ENCODE results near the gene PRKCA.
"Not testable (repeated sequence)": the region's sequence is repeated elsewhere in the genome, so short reads cannot be mapped to it uniquely, and the experiment has no call there.

Gene PRKCA

GRCh38 chr17:66711881-66712321 lies 409.5 kb downstream of the PRKCA start:
- Mint-ChIP-seq H3K9me3 (no peaks in the 10 kb centered on the region), H3K4me3 (no peak overlapping the region), H3K27ac (peak overlapping the region; percentile 67), H3K4me1 (peaks cover 43% of the 10 kb centered on the region), H3K36me3 (ENCODE audit: low read depth) (peaks cover 24% of the 10 kb centered on the region), H3K27me3 (no peaks in the 10 kb centered on the region)
- no peak for ATAC-seq
- no peak for DNase-seq

DNA sequence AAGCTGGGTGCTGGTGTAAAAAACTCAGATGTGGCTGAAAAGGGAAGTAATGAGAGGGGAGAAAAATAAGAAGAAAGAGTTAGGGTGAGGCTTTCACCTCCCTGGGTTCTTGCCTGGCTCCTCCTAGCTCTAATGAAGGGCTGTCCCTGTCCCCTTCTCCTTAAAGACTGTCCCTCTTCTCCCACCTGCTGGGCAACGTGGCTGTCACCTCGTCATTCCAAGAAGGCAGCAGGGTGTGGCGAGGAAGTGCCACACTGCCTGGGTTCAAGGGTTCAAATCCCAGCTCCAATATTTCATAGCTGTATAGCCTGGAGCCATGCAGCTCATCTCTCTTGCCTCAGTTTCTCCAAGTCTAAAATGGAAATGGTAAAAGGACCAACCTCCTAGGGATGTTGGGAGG lies 410.0 kb downstream of the PRKCA start:
- DNase-seq (no peak), ATAC-seq (no peak)
- H3K9me3 Mint-ChIP-seq: no peaks in the 10 kb centered on the region
- no peaks in the 10 kb centered on the region for H3K27me3 Mint-ChIP-seq
- peak overlapping the region; percentile 67 for H3K27ac Mint-ChIP-seq
- no peak overlapping the region for H3K4me3 Mint-ChIP-seq
- H3K36me3 Mint-ChIP-seq (ENCODE audit: low read depth): peaks cover 28% of the 10 kb centered on the region
- peaks cover 42% of the 10 kb centered on the region for H3K4me1 Mint-ChIP-seq

GRCh38 chr17:66713021-66713532 lies 410.7 kb downstream of the PRKCA start:
- Mint-ChIP-seq H3K27ac (peak overlapping the region; percentile 74), H3K36me3 (ENCODE audit: low read depth) (peaks cover 30% of the 10 kb centered on the region), H3K4me1 (peaks cover 41% of the 10 kb centered on the region)
- H3K9me3 Mint-ChIP-seq, H3K4me3 Mint-ChIP-seq, DNase-seq, H3K27me3 Mint-ChIP-seq, ATAC-seq: not testable (repeated sequence)

DNA sequence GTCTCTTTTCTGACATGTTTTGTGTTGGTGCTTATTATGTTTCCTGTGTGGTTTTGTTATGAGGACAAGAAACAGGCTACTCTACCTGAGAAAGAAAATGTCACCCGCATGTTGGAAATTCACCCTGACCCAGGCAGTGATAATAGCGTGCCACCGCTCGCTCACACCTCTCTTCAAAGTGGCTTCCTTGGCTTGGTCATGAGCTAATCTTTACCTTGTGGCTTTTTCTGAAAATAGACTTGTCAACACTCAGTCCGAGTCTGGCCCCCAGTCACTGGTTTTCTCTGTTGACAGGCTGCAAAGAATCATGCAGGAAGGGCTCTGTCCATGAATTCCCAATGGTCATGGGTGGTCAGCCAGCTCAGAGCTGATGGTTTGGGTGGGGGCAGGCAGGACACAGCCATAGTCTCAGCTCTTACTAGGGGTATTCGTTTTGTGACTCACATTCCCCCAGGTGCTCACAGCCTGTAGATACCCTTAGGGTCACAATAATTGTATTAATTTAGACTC lies 411.2 kb downstream of the PRKCA start:
- Mint-ChIP-seq H3K9me3 (no peaks in the 10 kb centered on the region), H3K27ac (peak overlapping the region; percentile 74), H3K4me3 (no peak overlapping the region), H3K36me3 (ENCODE audit: low read depth) (peaks cover 28% of the 10 kb centered on the region), H3K4me1 (peaks cover 41% of the 10 kb centered on the region), H3K27me3 (no peaks in the 10 kb centered on the region)
- DNase-seq: peak; percentile 12
- peak; percentile 66 for ATAC-seq

- DNase-seq (no peak), ATAC-seq (no peak)
- Mint-ChIP-seq H3K4me3 (no peak overlapping the region), H3K27ac (peak overlapping the region; percentile 74), H3K27me3 (no peaks in the 10 kb centered on the region), H3K9me3 (no peaks in the 10 kb centered on the region), H3K36me3 (ENCODE audit: low read depth) (peaks cover 32% of the 10 kb centered on the region), H3K4me1 (peaks cover 41% of the 10 kb centered on the region)
Measured at GRCh38 chr17:66714046-66715023, 411.9 kb downstream of the PRKCA start.

GRCh38 chr17:66715076-66715675 lies 412.8 kb downstream of the PRKCA start:
- DNase-seq (no peak), ATAC-seq (no peak)
- no peak overlapping the region for H3K4me3 Mint-ChIP-seq
- H3K4me1 Mint-ChIP-seq: peaks cover 40% of the 10 kb centered on the region
- no peaks in the 10 kb centered on the region for H3K9me3 Mint-ChIP-seq
- no peaks in the 10 kb centered on the region for H3K27me3 Mint-ChIP-seq
- no peak overlapping the region for H3K27ac Mint-ChIP-seq
- H3K36me3 Mint-ChIP-seq (ENCODE audit: low read depth): peaks cover 30% of the 10 kb centered on the region

DNA sequence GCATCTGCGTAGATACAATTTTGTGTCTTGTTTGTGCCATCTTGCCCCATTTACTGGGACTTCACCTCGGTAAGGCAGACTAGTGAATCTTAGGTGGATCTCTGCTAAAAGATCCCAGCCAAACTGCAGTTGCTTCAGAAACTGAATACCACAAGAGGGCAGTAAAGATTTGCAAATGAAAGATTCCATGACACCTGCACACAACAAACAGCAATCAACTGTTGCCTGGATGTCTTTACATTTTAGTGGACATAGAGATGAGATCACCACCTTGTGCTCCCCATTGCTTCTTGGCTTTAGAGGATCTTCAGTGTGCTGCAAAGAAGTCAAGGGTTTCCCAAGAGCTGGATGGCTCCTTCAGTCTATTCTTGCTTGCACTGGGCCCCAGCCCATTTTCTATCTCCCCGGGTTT lies 413.3 kb downstream of the PRKCA start:
- Mint-ChIP-seq H3K4me1 (peaks cover 36% of the 10 kb centered on the region), H3K9me3 (no peaks in the 10 kb centered on the region), H3K4me3 (no peak overlapping the region), H3K27ac (no peak overlapping the region), H3K36me3 (ENCODE audit: low read depth) (peaks cover 30% of the 10 kb centered on the region), H3K27me3 (no peaks in the 10 kb centered on the region)
- DNase-seq: no peak
- ATAC-seq: no peak

GRCh38 chr17:66716236-66717026 lies 414.0 kb downstream of the PRKCA start:
- ATAC-seq (no peak), DNase-seq (no peak)
- Mint-ChIP-seq H3K36me3 (ENCODE audit: low read depth) (peaks cover 31% of the 10 kb centered on the region), H3K4me3 (no peak overlapping the region), H3K9me3 (no peaks in the 10 kb centered on the region), H3K27me3 (no peaks in the 10 kb centered on the region), H3K4me1 (peaks cover 31% of the 10 kb centered on the region), H3K27ac (no peak overlapping the region)

- Mint-ChIP-seq H3K36me3 (ENCODE audit: low read depth) (peaks cover 31% of the 10 kb centered on the region), H3K4me3 (no peak overlapping the region), H3K4me1 (peaks cover 24% of the 10 kb centered on the region), H3K9me3 (no peaks in the 10 kb centered on the region), H3K27ac (no peak overlapping the region), H3K27me3 (no peaks in the 10 kb centered on the region)
- ATAC-seq: no peak
- DNase-seq: no peak
Measured at GRCh38 chr17:66717641-66718058, 415.2 kb downstream of the PRKCA start.

GRCh38 chr17:66720027-66720426 lies 417.6 kb downstream of the PRKCA start:
- H3K4me1 Mint-ChIP-seq: peaks cover 6% of the 10 kb centered on the region
- H3K36me3 Mint-ChIP-seq (ENCODE audit: low read depth): peaks cover 28% of the 10 kb centered on the region
- H3K27me3 Mint-ChIP-seq: no peaks in the 10 kb centered on the region
- H3K27ac Mint-ChIP-seq: no peak overlapping the region
- H3K4me3 Mint-ChIP-seq: no peak overlapping the region
- ATAC-seq (no peak), DNase-seq (no peak)
- H3K9me3 Mint-ChIP-seq: no peaks in the 10 kb centered on the region

- peaks cover 27% of the 10 kb centered on the region for H3K36me3 Mint-ChIP-seq (ENCODE audit: low read depth)
Measured at GRCh38 chr17:66720567-66720966, 418.2 kb downstream of the PRKCA start.

GRCh38 chr17:66722341-66722740 lies 419.9 kb downstream of the PRKCA start:
- no peaks in the 10 kb centered on the region for H3K27me3 Mint-ChIP-seq
- peaks cover 2% of the 10 kb centered on the region for H3K4me1 Mint-ChIP-seq
- no peaks in the 10 kb centered on the region for H3K9me3 Mint-ChIP-seq
- H3K27ac Mint-ChIP-seq: no peak overlapping the region
- H3K36me3 Mint-ChIP-seq (ENCODE audit: low read depth): peaks cover 13% of the 10 kb centered on the region
- no peak for DNase-seq
- no peak for ATAC-seq
- H3K4me3 Mint-ChIP-seq: no peak overlapping the region

More at GRCh38 chr17:66720567-66720966, 418.2 kb downstream of the PRKCA start:
- no peak for DNase-seq
- Mint-ChIP-seq H3K27ac (no peak overlapping the region), H3K4me3 (no peak overlapping the region), H3K27me3 (no peaks in the 10 kb centered on the region), H3K9me3 (no peaks in the 10 kb centered on the region), H3K4me1 (peaks cover 4% of the 10 kb centered on the region)
- ATAC-seq: no peak

DNA sequence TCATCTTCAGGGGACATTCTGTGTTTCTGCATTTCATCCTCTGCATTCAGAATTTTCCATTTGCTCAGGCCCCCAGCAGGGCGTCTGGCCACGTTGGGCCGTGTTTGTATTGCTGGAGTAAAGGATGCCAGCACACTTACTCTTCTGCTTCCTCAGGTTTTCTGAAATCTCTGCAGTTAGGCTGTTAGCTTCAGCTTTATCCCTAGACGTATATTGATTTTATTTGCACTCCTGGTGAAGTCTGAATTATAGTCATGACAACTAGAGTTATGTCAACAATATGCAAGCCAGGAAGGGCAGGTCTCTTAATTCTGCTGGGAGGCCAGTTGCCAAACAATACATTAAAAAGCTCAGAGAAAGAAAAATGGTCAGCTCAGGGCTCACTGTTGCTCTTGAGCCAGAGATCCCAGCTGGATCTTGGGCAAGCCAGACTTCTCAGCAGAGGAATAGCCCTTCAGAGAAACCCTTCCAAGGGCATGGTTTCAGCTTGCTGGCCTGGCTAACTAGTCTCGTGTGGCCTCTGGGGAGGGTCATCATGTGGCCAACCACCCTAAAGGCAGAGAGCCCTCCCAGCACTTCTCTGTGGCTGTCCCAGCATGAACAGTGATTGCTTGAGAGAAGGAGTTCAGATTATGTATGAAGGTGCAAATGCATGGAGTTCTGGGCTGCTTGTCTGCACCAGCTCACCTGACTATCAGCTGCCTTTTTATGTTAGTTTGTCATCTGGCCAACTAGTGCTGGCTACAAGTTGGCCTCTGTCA lies 422.3 kb downstream of the PRKCA start:
- Mint-ChIP-seq H3K36me3 (ENCODE audit: low read depth) (peaks cover 3% of the 10 kb centered on the region), H3K27ac (no peak overlapping the region), H3K4me3 (no peak overlapping the region), H3K4me1 (peaks cover 2% of the 10 kb centered on the region), H3K27me3 (no peaks in the 10 kb centered on the region), H3K9me3 (no peaks in the 10 kb centered on the region)
- ATAC-seq (no peak), DNase-seq (no peak)
